Stimulated activated CD4-positive, alpha-beta T cell treated with anti-CD3 and anti-CD28 coated beads, Interleukin-15, amount 100 ng/mL, for 48 hours (primary cell): Measurements from ENCODE around the gene GALNT18.

Experiments
- DNase-seq, 2 donors: peaks; one replicate each; pipeline ENCODE4 v3.0.0-alpha.2; 2020; ENCODE audit warnings: low read depth in 2 of 2

GALNT18 gene

DNA sequence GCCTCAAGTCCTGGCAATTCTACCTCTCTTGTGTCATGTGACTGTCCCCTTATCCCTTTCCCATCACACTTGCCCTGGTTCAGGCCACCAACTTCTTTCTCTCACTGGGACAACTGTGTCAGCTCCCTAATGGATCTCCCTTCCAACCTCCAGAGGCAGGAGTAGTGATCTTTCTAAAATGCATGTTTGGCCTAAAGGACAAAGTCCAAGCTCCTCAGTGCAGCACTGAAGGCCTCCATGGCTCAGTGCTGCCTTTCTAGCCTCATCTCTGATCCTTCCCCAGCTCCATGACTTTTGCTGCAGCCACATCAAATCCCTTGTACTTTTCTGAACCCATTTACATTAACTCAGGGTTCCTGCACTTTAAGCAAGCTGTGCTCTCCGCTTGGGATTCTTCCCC lies 349.6 kb downstream of the GALNT18 start:
- DNase-seq, result no peak

DNA sequence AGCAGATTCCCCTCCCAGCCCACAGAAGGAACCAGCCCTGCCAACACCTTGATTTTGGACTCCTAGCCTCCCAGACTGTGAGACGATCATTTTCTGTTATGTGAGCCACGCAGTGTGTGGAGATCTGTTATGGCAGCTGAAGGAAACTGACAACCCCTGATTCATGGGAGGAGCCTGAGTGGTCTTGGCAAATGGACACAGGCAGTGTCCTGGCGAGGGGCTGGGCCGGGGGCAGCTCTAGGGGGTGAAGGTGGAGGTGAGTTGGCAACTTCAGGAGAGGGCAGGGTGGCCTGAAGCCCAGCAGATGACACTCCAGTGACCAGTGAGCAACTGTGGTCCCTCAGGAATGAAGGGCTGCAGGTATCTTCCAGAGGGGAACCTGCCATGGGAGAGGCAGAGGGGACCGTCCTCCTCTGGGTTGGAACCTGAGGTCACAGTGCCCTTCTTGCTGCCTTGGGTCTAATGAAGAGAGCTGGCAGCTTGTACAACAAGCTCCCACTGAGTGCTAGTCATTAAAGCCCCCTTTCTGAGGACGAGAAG lies 351.5 kb downstream of the GALNT18 start:
- no peak for DNase-seq

- DNase-seq, result no peak
Measured at GRCh38 chr11:11268706-11269105, 353.1 kb downstream of the GALNT18 start.

- no peak for DNase-seq
Measured at GRCh38 chr11:11268119-11268518, 353.7 kb downstream of the GALNT18 start.

DNA sequence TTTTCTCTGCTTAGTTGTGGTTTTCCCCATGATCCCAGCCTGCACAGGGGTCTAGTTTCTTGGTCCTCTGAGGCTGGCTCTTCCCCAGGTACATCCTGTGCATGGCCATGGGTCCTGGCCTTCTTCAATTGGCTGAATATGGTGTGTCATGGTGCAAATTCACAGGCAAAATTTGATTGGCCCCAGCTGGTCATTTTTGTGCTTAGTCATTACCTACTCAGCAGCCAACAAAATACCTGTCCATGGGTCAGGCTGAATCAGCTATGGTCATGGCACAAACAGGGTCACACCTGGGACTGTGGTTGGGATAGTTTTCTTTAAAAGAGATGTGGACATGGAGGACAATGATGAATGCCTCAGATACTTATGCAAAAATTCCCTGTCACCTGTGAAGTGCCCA lies 354.5 kb downstream of the GALNT18 start:
- DNase-seq, result no peak

GRCh38 chr11:11265994-11266606 lies 355.7 kb downstream of the GALNT18 start:
- DNase-seq, result peak; percentile 30 to 53

DNA sequence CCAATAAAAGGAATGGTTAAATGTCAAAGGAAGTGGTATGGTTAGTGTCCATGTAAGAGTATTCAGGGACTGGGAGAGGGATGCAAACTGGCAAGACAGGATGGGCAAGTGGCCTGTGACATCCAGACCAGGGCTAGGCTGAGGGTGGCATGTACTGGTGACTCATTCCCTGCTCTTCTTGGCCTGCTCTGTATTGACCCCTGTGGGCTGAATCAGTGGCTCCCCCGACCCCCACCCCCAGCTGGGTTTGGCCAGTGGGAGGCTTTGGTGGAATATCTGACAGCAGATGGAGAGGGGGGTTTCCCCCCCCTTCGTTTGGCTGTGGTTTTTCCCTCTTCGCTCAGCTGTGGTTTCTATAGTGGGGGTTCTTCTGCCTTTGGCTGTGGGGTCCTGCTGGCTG lies 356.5 kb downstream of the GALNT18 start:
- DNase-seq, result no peak

DNA sequence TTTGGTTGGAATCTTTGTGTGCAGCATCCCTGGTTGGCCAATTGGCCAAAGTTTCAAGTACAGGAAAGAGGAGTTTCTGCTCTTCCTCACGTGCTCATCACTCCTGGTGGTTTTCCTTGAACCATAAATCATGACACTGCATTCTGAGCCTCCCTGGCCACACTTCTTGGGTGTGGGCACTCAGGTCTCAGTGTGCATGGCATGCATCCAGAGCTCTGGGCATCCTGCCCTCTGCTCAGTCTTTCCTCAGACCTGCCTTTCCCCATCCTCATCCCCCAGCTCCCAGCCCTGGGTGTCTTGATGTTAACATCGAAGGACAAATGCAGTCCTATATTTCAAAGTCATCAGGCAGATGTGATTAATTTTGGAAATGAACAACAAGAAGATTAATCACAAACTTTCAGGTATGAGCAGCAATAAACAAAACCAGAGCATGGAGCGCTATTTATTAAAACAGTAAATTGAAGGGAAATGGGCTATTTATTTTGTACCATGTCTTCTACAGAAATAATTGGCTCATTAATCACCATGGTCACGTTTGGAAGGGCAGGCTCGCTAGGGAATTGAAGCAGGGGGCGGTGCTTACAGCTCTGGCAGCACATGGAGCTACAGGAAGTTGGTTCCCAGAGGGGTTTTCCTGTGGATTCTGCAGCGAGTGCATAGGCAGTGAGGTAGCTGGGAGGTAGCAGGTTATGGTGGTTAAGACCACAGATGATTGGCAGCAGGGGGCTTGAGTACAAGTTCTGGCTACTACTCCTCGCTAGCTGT lies 358.4 kb downstream of the GALNT18 start:
- no peak for DNase-seq

DNA sequence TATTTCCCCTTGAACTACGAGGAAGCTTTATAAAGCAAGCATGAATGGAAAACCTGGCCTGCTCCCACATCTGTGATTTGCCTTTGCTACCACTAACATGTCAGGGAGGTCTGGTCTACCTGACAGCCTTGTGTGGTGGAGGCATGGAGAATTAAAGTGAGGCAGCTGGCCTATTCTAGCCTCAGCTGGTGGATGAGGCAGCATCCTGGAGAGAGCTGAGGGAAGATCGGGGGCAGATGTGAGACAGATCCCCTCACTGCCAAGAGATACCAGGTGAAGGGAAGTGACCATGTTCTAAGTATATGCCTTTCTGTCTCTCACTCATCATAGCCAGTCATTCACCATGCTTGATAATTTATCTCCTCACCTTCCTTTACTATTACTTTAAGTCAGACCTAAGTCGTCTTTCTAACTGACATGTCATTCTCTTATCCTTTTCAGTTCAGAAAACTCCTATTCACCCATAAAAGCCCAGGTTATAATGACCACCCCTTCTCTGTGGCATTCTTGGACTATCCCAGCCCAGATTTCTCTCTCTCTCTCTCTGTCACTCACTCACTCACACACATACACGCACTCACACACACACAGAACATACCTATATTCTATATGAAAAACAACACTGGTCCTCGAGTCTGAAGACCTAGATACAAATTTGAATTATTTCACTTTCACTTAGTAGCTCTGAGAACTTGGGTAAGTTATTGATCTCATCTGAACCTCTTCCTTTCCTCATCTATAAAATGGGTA lies 359.5 kb downstream of the GALNT18 start:
- no peak for DNase-seq

DNA sequence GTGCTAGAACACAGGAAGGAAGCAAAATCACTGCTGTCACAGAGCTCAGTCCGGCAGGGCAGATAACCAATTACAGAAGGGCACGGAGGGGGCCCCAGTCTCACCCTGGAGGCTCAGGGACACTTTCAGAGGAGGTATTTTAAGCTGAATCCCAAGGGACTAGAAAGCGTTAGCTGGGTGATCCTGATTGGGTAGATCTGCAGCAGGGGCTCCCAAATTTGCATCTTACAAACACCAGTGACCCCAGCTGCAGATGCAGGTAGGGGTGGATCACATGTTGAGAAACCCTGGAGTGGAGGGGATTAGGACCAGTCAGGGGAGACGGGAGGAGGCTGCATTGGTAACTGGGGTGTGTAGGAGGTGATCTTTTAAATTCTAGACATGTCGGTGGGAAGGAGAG lies 360.2 kb downstream of the GALNT18 start:
- no peak for DNase-seq

GRCh38 chr11:11260903-11261302 lies 360.9 kb downstream of the GALNT18 start:
- DNase-seq, result no peak

DNA sequence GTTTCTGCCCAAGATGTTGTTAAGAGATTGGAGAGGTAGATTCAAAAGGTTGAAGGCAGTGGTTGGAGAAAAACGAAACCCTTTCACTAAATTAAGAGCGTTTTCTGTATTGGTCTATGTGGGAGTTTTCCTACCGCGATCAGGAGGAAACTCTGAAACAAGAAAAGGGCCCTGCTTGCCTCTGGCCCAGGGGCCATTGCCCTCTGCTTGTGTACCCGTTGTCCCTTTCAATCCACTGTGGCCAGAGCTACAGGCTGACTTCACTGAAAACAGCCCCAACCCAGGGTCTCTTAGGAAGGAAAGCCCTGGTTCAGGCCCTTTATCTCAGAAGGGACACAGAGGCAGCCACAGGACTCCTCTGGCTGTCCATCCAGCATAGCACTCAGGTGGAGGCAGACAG lies 367.8 kb downstream of the GALNT18 start:
- no peak for DNase-seq

DNA sequence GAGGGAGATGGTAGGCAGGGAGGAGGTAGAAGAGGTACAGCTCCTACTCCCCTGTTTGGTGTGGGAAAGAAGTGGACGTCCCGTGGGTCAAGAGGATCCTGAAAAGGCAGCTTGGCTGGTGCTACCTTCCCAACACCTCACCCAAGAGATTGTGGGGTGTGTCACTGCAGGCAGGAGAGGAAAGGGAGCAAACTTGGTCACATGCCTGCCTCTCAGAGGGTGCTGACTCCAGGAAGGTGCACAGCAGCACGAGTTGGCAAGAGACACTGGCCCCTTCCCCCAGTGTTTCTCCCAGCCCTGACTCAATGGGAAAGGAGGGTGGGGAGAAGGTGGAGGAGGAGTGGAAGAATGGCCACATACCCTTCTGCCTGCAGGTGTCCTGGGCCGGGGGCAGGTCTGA lies 368.3 kb downstream of the GALNT18 start:
- no peak for DNase-seq

- DNase-seq, result no peak
Measured at GRCh38 chr11:11252403-11252802, 369.4 kb downstream of the GALNT18 start.

GRCh38 chr11:11251394-11251970 lies 370.3 kb downstream of the GALNT18 start:
- DNase-seq, result no peak

GRCh38 chr11:11250470-11250869 lies 371.3 kb downstream of the GALNT18 start:
- no peak for DNase-seq

- no peak for DNase-seq
Measured at GRCh38 chr11:11247576-11247975, 374.2 kb downstream of the GALNT18 start.

DNA sequence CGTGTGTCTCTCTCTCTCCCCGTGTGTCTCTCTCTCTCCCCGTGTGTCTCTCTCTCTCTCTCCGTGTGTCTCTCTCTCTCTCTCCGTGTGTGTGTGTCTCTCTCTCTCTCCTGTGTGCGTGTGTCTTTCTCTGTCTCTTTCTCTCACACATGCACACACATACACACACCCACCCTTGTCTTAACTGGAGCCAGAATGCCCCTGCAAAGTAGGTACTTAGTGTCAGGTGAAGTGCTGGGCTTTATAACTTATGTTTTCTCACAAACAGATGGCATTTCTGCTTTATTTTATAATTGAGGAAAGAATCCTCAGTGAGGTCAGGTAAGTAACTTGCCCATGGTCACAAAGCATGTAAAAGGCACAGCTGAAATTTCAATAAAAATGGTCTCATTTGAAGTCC lies 374.7 kb downstream of the GALNT18 start:
- no peak for DNase-seq

- no peak for DNase-seq
Measured at GRCh38 chr11:11246166-11246565, 375.6 kb downstream of the GALNT18 start.

- DNase-seq, result no peak
Measured at GRCh38 chr11:11245453-11245852, 376.4 kb downstream of the GALNT18 start.

DNA sequence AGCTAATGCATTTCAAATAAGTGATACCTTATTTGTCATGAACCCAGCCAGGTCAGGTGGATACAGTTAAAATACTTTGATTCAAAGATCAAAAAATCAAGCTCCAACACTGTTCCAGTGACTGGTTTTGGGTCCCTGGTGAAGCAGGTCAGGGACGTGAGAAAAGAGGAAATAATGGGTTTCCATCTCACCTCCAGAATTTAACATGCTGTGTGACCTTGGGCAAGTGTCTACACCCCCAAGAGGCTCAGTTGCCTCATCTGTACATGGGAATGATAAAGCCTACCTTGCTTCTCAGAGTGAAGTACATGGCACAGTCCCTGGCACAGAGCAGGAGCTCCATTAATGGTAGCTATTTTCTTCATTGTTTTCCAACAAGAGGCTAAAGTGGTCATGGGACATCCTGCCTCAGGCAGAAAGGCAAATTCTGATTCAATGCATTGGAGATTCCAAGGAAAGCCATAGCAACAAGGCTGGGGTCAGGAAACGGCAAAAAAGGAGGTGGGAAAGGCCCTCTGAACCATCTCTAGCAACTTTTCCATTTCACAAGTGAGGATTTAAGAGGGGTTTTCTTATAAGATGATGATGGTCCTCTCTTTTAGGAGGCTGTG lies 377.2 kb downstream of the GALNT18 start:
- no peak for DNase-seq
